ENCODE measurements around the gene UTP3.

Gene UTP3, protein sequence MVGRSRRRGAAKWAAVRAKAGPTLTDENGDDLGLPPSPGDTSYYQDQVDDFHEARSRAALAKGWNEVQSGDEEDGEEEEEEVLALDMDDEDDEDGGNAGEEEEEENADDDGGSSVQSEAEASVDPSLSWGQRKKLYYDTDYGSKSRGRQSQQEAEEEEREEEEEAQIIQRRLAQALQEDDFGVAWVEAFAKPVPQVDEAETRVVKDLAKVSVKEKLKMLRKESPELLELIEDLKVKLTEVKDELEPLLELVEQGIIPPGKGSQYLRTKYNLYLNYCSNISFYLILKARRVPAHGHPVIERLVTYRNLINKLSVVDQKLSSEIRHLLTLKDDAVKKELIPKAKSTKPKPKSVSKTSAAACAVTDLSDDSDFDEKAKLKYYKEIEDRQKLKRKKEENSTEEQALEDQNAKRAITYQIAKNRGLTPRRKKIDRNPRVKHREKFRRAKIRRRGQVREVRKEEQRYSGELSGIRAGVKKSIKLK

GRCh38 chr4:70687821-70688794, at the start of gene UTP3:
TSS of gene UTP3 (plus strand) at chr4:70688532. CDS start at chr4:70688678, 146 bp downstream.
- TF ChIP-seq ZBTB7A (IDR thresholded peaks at IDR 0.05; ENCODE audit: low read depth) (no peak), TAF1 (IDR thresholded peaks at IDR 0.05; ENCODE audit: low read depth) (peak; percentile 68), YY1 (IDR thresholded peaks at IDR 0.05; ENCODE audit: low read depth) (0 out of 2 replicates have a peak, but pooled peaks have one; percentile 40), MAX (IDR thresholded peaks at IDR 0.05) (peak; percentile 87), EGR1 (IDR thresholded peaks at IDR 0.05) (no peak; the same call in 1 of the 2 replicates), USF1 (IDR thresholded peaks at IDR 0.05) (peak; percentile 85), TEAD4 (IDR thresholded peaks at IDR 0.05) (peak; percentile 57), CREB1 (IDR thresholded peaks at IDR 0.05; ENCODE audit: low read depth) (peak; percentile 43), CEBPB (IDR thresholded peaks at IDR 0.05) (0 out of 2 replicates have a peak, but pooled peaks have one; percentile 19), REST (IDR thresholded peaks at IDR 0.05; ENCODE audit: low read depth) (no peak), TCF12 (IDR thresholded peaks at IDR 0.05; ENCODE audit: low read depth) (peak; percentile 72), RAD21 (IDR thresholded peaks at IDR 0.05; ENCODE audit: low read depth) (peak; percentile 48)

GRCh38 chr4:70640192-70640591, 48.1 kb upstream of the UTP3 start:
- TF ChIP-seq CREB1 (IDR thresholded peaks at IDR 0.05; ENCODE audit: low read depth) (no peak), REST (IDR thresholded peaks at IDR 0.05; ENCODE audit: low read depth) (no peak), TEAD4 (IDR thresholded peaks at IDR 0.05) (no peak), EP300 (IDR thresholded peaks at IDR 0.05; ENCODE audit: borderline replicate concordance) (no peak), ZBTB7A (IDR thresholded peaks at IDR 0.05; ENCODE audit: low read depth) (no peak), NFIC (IDR thresholded peaks at IDR 0.05) (no peak), FOXM1 (IDR thresholded peaks at IDR 0.05; ENCODE audit: borderline replicate concordance, low read depth) (no peak), EGR1 (IDR thresholded peaks at IDR 0.05) (no peak), TAF1 (IDR thresholded peaks at IDR 0.05; ENCODE audit: low read depth) (no peak)

DNA sequence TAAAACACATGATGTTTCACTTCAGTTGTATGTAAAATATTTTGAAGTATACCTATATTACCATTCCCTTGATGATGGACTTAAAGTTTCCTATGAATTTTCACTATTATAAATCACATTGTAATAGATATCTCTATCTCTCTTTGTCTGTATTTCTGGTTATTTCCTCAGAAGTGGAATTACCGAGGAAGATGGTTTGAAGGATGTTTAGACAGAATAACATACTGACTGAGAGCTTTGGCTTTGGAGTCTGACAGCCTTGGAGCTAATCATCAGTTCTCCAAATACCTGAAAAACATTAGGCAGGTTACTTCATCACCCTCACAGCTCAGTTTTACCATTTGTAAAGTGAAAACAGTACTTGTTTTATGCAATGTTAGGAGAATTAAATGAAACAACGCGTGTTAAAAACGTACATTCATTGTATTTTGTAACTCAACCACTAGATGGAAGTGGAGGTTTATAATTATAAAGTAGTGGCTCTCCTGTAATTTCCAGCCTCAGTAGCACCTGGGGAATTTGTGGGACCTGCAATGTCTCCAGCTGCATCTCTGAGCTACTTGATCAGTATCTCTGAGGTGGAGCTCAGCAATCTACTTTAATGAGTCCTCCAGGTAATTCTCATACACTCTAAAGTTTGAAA, 36.3 kb upstream of the UTP3 start:
- TF ChIP-seq RAD21 (IDR thresholded peaks at IDR 0.05; ENCODE audit: low read depth) (peak; percentile 67), TAF1 (IDR thresholded peaks at IDR 0.05; ENCODE audit: low read depth) (no peak), MAX (IDR thresholded peaks at IDR 0.05) (no peak), YY1 (IDR thresholded peaks at IDR 0.05; ENCODE audit: low read depth) (no peak), TEAD4 (IDR thresholded peaks at IDR 0.05) (no peak), CREB1 (IDR thresholded peaks at IDR 0.05; ENCODE audit: low read depth) (no peak), REST (IDR thresholded peaks at IDR 0.05; ENCODE audit: low read depth) (no peak), NFIC (IDR thresholded peaks at IDR 0.05) (no peak)

Data from Ishikawa (cell line).